KMS-11 (cell line): ENCODE measurements around the gene BLOC1S3.

Source experiments
- H2AFZ ChIP-seq: fragments of 200-600 bp; sonication (generic); 2 replicates; pipeline ENCODE4 v1.6.1; 2016; ENCODE audit warnings: antibody characterized with exemption, mixed run types, low read depth
- H3K27ac ChIP-seq: fragments of 200-600 bp; sonication (generic); 2 replicates; pipeline ENCODE4 v1.6.1; 2016; ENCODE audit warnings: mild to moderate bottlenecking, mixed run types
- H3K27me3 ChIP-seq: fragments of 200-600 bp; sonication (generic); 2 replicates; pipeline ENCODE4 v1.6.1; 2017; ENCODE audit warnings: mild to moderate bottlenecking, low read depth, mixed run types, moderate library complexity; ENCODE audit not compliant: insufficient read depth
- H3K36me3 ChIP-seq: fragments of 200-600 bp; sonication (generic); 2 replicates; pipeline ENCODE4 v1.6.1; 2017; ENCODE audit warnings: mild to moderate bottlenecking, mixed run types; ENCODE audit not compliant: insufficient read depth
- H3K4me1 ChIP-seq: fragments of 200-600 bp; sonication (generic); 2 replicates; pipeline ENCODE4 v1.6.1; 2016; ENCODE audit warnings: mild to moderate bottlenecking, low read depth, mixed run types; ENCODE audit not compliant: poor library complexity, severe bottlenecking
- H3K4me2 ChIP-seq: fragments of 200-600 bp; sonication (generic); 2 replicates; pipeline ENCODE4 v1.7.0; 2016; ENCODE audit warnings: mild to moderate bottlenecking, mixed run types
- H3K4me3 ChIP-seq: fragments of 200-600 bp; sonication (generic); IDR thresholded peaks from 2 replicates; pipeline ENCODE4 v1.6.1; 2017; ENCODE audit warnings: low read depth, low read length, mixed read lengths; ENCODE audit not compliant: insufficient read depth
- H3K79me2 ChIP-seq: fragments of 200-600 bp; sonication (generic); 2 replicates; pipeline ENCODE4 v1.6.1; 2016; ENCODE audit warnings: low read depth, mixed run types; ENCODE audit not compliant: insufficient read depth
- H3K9ac ChIP-seq: fragments of 200-600 bp; sonication (generic); 2 replicates; pipeline ENCODE4 v1.6.1; 2016; ENCODE audit warnings: mild to moderate bottlenecking, mixed run types
- H4K20me1 ChIP-seq: fragments of 200-600 bp; sonication (generic); 2 replicates; pipeline ENCODE4 v1.6.1; 2016; ENCODE audit warnings: mild to moderate bottlenecking, mixed run types; ENCODE audit not compliant: insufficient read depth
- TF ChIP-seq, protein P1 (sequence below): fragments of 200-600 bp; sonication (generic); conservative IDR thresholded peaks from 2 replicates; pipeline ENCODE4 v1.6.1; 2017; ENCODE audit warnings: low read depth, mild to moderate bottlenecking, antibody characterized with exemption, low read length, moderate library complexity, mixed read lengths

Gene BLOC1S3

DNA sequence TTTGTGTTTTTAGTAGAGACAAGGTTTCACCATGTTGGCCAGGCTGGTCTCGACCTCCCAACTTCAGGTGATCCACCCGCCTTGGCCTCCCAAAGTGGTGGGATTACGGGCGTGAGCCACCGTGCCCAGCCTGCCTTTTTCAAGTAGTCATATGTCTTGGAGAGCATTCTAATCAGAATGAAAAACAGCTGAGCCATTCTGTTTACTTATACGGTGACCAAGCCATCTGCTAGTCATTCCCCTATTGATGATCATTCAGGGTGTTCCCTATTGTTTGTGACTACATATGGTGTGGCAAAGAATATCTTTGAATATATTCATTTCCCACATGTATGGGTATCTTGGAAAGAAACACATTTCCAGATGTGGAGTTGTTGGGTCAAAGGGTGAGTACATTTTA lies 17.2 kb downstream of the BLOC1S3 start:
- Histone ChIP-seq H3K36me3 (no peaks in the 10 kb centered on the region), H2AFZ (no peak overlapping the region), H3K4me3 (no peak overlapping the region), H3K27ac (no peak overlapping the region), H4K20me1 (no peaks in the 10 kb centered on the region), H3K27me3 (no peaks in the 10 kb centered on the region), H3K79me2 (no peaks in the 10 kb centered on the region), H3K4me2 (no peak overlapping the region), H3K4me1 (no peaks in the 10 kb centered on the region), H3K9ac (no peak overlapping the region)
- TF ChIP-seq, protein P1, sequence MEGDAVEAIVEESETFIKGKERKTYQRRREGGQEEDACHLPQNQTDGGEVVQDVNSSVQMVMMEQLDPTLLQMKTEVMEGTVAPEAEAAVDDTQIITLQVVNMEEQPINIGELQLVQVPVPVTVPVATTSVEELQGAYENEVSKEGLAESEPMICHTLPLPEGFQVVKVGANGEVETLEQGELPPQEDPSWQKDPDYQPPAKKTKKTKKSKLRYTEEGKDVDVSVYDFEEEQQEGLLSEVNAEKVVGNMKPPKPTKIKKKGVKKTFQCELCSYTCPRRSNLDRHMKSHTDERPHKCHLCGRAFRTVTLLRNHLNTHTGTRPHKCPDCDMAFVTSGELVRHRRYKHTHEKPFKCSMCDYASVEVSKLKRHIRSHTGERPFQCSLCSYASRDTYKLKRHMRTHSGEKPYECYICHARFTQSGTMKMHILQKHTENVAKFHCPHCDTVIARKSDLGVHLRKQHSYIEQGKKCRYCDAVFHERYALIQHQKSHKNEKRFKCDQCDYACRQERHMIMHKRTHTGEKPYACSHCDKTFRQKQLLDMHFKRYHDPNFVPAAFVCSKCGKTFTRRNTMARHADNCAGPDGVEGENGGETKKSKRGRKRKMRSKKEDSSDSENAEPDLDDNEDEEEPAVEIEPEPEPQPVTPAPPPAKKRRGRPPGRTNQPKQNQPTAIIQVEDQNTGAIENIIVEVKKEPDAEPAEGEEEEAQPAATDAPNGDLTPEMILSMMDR = no peak

DNA sequence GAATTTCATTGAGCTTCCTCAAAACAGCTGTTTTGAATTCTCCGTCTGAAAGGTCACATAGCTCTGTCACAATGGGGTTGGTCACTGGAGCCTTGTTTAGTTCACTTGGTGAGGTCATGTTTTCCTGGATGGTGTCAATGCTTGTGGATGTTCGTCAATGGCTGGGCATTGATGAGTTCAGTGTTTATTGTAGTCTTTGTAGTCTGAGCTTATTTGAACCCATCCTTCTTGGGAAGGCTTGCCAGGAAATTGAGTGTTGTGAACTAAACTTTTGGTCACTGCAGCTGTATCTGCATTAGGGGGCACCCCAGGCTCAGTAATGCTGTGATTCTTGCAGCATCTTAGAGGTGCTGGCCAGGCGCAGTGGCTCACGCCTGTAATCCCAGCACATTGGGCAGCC lies 22.0 kb downstream of the BLOC1S3 start:
- Histone ChIP-seq H3K79me2 (no peaks in the 10 kb centered on the region), H4K20me1 (no peaks in the 10 kb centered on the region), H3K4me3 (no peak overlapping the region), H3K4me1 (no peaks in the 10 kb centered on the region), H3K27me3 (no peaks in the 10 kb centered on the region), H2AFZ (no peak overlapping the region), H3K36me3 (no peaks in the 10 kb centered on the region), H3K4me2 (no peak overlapping the region), H3K9ac (no peak overlapping the region), H3K27ac (no peak overlapping the region)
- TF ChIP-seq, protein P1 = no peak

DNA sequence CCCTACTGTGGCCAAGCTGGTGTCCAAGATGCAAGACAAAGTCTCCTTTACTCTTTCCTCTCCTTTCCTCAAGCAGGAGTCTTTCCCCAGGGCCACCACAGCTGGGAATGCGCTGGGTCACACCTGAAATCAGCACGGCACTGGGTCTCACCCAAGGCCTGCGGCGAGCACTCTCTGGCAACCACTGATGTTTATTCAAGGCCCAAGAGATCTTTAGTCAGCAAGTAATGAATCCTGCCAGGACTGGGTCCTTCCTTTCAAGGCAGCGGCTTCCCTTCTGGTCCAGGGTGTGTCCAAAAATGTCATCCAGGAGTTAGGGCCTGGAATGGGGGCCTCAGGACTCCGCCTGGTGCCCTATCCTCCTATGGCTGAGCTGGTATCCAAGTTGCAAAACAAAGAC lies 24.1 kb downstream of the BLOC1S3 start:
- Histone ChIP-seq H3K27me3 (no peaks in the 10 kb centered on the region), H2AFZ (no peak overlapping the region), H3K27ac (no peak overlapping the region), H3K4me3 (no peak overlapping the region), H4K20me1 (no peaks in the 10 kb centered on the region), H3K79me2 (no peaks in the 10 kb centered on the region), H3K4me2 (no peak overlapping the region), H3K4me1 (no peaks in the 10 kb centered on the region), H3K9ac (no peak overlapping the region), H3K36me3 (no peaks in the 10 kb centered on the region)
- TF ChIP-seq, protein P1 = no peak

DNA sequence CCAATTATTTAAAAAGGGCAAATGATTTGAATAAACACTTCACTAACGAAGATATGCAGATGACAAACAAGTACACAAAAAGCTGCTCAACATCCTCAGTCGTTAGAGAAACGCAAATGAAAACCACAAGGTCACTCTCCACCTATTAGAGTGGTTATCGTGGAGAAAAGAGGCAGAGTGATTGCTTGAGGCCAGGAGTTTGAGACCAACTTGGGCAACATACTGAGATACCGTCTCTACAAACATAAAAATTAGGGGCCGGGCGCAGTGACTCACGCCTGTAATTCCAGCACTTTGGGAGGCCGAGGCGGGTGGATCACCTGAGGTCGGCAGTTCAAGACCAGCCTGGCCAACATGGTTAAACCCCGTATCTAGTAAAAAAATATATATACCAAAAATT lies 27.2 kb downstream of the BLOC1S3 start:
- Histone ChIP-seq H3K27me3 (no peaks in the 10 kb centered on the region), H3K4me2 (no peak overlapping the region), H4K20me1 (no peaks in the 10 kb centered on the region), H3K4me3 (no peak overlapping the region), H3K9ac (no peak overlapping the region), H3K36me3 (no peaks in the 10 kb centered on the region), H3K4me1 (no peaks in the 10 kb centered on the region), H3K79me2 (no peaks in the 10 kb centered on the region), H2AFZ (no peak overlapping the region), H3K27ac (no peak overlapping the region)
- TF ChIP-seq, protein P1 = no peak
